Esophagus squamous epithelium (tissue), 5 donors: ENCODE results near the gene BHLHA15. TPM values are rescaled to one million over a fixed set of nuclear protein-coding genes. Genes with fewer than 3 reads are reported as not detected.

Experiments used
- DNase-seq: peaks from one replicate; lab custom pipeline; 2025; lab: John Stamatoyannopoulos, UW
- H3K27ac ChIP-seq, 4 donors: fragments of 200-600 bp; sonication (generic); one replicate each; pipeline ENCODE4 v1.5.1; 2016 to 2019; ENCODE audit warnings: mild to moderate bottlenecking in 1 of 4
- H3K27me3 ChIP-seq, 4 donors: fragments of 200-600 bp; sonication (generic); 1 replicate in 3 of 4; 2 replicates in 1 of 4; pipeline versions ENCODE4 v1.5.1 to v1.6.0; 2017 to 2021; ENCODE audit warnings: antibody characterized with exemption in 1 of 4
- H3K36me3 ChIP-seq, 3 donors: fragments of 200-600 bp; sonication (generic); one replicate each; pipeline ENCODE4 v1.5.1; 2016 to 2019
- H3K4me1 ChIP-seq, 3 donors: fragments of 200-600 bp; sonication (generic); one replicate each; pipeline ENCODE4 v1.5.1; 2017 to 2019
- H3K4me3 ChIP-seq, 4 donors: fragments of 200-600 bp; sonication (generic); 1 replicate in 3 of 4; 2 replicates in 1 of 4; pipeline ENCODE4 v1.5.1; 2016 to 2019; ENCODE audit warnings: mild to moderate bottlenecking in 2 of 4, moderate library complexity in 1 of 4
- H3K9me3 ChIP-seq, 3 donors: fragments of 200-600 bp; sonication (generic); one replicate each; pipeline ENCODE4 v1.5.1; 2016 to 2019
- CTCF ChIP-seq, 6 experiments: fragments of 450-650 bp in 4 of 6; fragments of 200-600 bp in 2 of 6; sonication (generic) in 2 of 6; IDR thresholded peaks; one replicate each; pipeline ENCODE4 v1.5.1; 2016 to 2019; ENCODE audit warnings: antibody characterized with exemption in 6 of 6, mild to moderate bottlenecking in 4 of 6, moderate library complexity in 4 of 6
- POLR2A ChIP-seq, 4 donors: fragments of 450-650 bp; IDR thresholded peaks; one replicate each; pipeline ENCODE4 v1.6.1; 2017; ENCODE audit warnings: antibody characterized with exemption in 4 of 4, mild to moderate bottlenecking in 4 of 4, moderate library complexity in 3 of 4
- WGBS, 2 donors: methylation state at CpG; one replicate each; pipeline ENCODE4 v1.1.5; 2018; 5-methylcytosine and 5-hydroxymethylcytosine counted together
- intact Hi-C: fragments of 100-400 bp; cut with DNase I; formaldehyde crosslinking; loops from one replicate; pipeline ENCODE4 v1.15.0; 2022
- total RNA-seq, 4 donors: library from RNA; depleted of rRNA; stranded (reverse); fragments of >200 nt; gene quantifications; one replicate each; pipeline ENCODE4 v1.1.0, GENCODE V29; 2016
- donor health status: DM: yes; HTN: yes; CAD: no.

Gene BHLHA15
- total RNA-seq, 4 donors from 2014 or later: 0.82 to 8.0 (median 2.3) TPM

- Histone ChIP-seq H3K27ac (no peak overlapping the region), H3K27me3 (no peaks in the 10 kb centered on the region), H3K4me3 (no peak overlapping the region), H3K36me3 (peaks cover 7 to 93% (median 9%) of the 10 kb centered on the region in 3 donors), H3K9me3 (no peaks in the 10 kb centered on the region), H3K4me1 (no peaks in the 10 kb centered on the region)
- no peak for DNase-seq
- WGBS, 2 donors: 95 to 100% methylated on average over 7 to 9 of the region's 34 CpGs
- no peak for TF ChIP-seq POLR2A (IDR thresholded peaks at IDR 0.05)
- no peak for TF ChIP-seq CTCF (IDR thresholded peaks at IDR 0.05)
- intact Hi-C loops: no loop called here
Observed at GRCh38 chr7:98221611-98222532, 10.6 kb downstream of the BHLHA15 start.

GRCh38 chr7:98222533-98223195 is 11.4 kb downstream of the BHLHA15 start:
- no peak overlapping the region for H3K4me3 ChIP-seq
- no peak for DNase-seq
- no peak for TF ChIP-seq POLR2A (IDR thresholded peaks at IDR 0.05)
- TF ChIP-seq CTCF (IDR thresholded peaks at IDR 0.05): no peak
- no peak overlapping the region for H3K27ac ChIP-seq
- H3K27me3 ChIP-seq: no peaks in the 10 kb centered on the region
- intact Hi-C loops: no loop called here
- H3K36me3 ChIP-seq: peaks cover 7 to 93% (median 9%) of the 10 kb centered on the region in 3 donors
- no peaks in the 10 kb centered on the region for H3K9me3 ChIP-seq
- H3K4me1 ChIP-seq: no peaks in the 10 kb centered on the region
- WGBS, 2 donors: 100% methylated on average over 2 to 3 of the region's 30 CpGs

- intact Hi-C loops: no loop called here
- Histone ChIP-seq H3K4me3 (no peak overlapping the region), H3K27me3 (no peaks in the 10 kb centered on the region), H3K4me1 (no peaks in the 10 kb centered on the region), H3K36me3 (peaks cover 7 to 93% (median 11%) of the 10 kb centered on the region in 3 donors), H3K27ac (no peak overlapping the region), H3K9me3 (no peaks in the 10 kb centered on the region)
- WGBS, 2 donors: 77 to 82% methylated on average over 6 to 7 of the region's 15 CpGs
- TF ChIP-seq CTCF (IDR thresholded peaks at IDR 0.05) (no peak), POLR2A (IDR thresholded peaks at IDR 0.05) (no peak)
- DNase-seq: no peak
Observed at GRCh38 chr7:98223351-98223897, 12.2 kb downstream of the BHLHA15 start.

GRCh38 chr7:98223898-98224700 is 12.9 kb downstream of the BHLHA15 start:
- no peak overlapping the region for H3K27ac ChIP-seq
- 63 to 70% methylated on average over 1 to 2 of the region's 21 CpGs for WGBS, 2 donors
- no peak overlapping the region for H3K4me3 ChIP-seq
- no peaks in the 10 kb centered on the region for H3K4me1 ChIP-seq
- no peaks in the 10 kb centered on the region for H3K9me3 ChIP-seq
- H3K36me3 ChIP-seq: peaks cover 7 to 96% (median 11%) of the 10 kb centered on the region in 3 donors
- intact Hi-C loops: no loop called here
- DNase-seq: no peak
- no peak for TF ChIP-seq POLR2A (IDR thresholded peaks at IDR 0.05)
- TF ChIP-seq CTCF (IDR thresholded peaks at IDR 0.05): no peak
- H3K27me3 ChIP-seq: no peaks in the 10 kb centered on the region
